Activated naive CD8-positive, alpha-beta T cell treated with anti-CD3 and anti-CD28 coated beads for 36 hours (primary cell): ENCODE data around the gene FSTL4. TPM values are rescaled to one million over a fixed set of nuclear protein-coding genes. Genes with fewer than 3 reads are reported as not detected.

Experiments used
- DNase-seq: peaks from one replicate; pipeline ENCODE4 v3.0.0; 2021
- H3K27ac Mint-ChIP-seq: one replicate; pipeline ENCODE4 v1.8.0; 2022; ENCODE audit warnings: mild to moderate bottlenecking, moderate library complexity, mixed read lengths
- H3K27me3 Mint-ChIP-seq: one replicate; pipeline ENCODE4 v1.8.0; 2022; ENCODE audit warnings: mild to moderate bottlenecking, mixed read lengths
- H3K36me3 Mint-ChIP-seq: one replicate; pipeline ENCODE4 v1.8.0; 2021; ENCODE audit warnings: mild to moderate bottlenecking, mixed read lengths
- H3K4me1 Mint-ChIP-seq: one replicate; pipeline ENCODE4 v1.8.0; 2021; ENCODE audit warnings: mixed read lengths
- H3K4me3 Mint-ChIP-seq: one replicate; pipeline ENCODE4 v1.8.0; 2022; ENCODE audit warnings: mild to moderate bottlenecking, moderate library complexity, mixed read lengths
- H3K9me3 Mint-ChIP-seq: one replicate; pipeline ENCODE4 v1.8.0; 2022; ENCODE audit warnings: mixed read lengths
- total RNA-seq, 2 experiments: library from RNA; stranded (reverse); gene quantifications; one replicate each; pipeline ENCODE4 v1.2.3, GENCODE V29; 2021

Gene FSTL4
- under 1 TPM; 0.10 to 0.29 TPM for total RNA-seq

DNA sequence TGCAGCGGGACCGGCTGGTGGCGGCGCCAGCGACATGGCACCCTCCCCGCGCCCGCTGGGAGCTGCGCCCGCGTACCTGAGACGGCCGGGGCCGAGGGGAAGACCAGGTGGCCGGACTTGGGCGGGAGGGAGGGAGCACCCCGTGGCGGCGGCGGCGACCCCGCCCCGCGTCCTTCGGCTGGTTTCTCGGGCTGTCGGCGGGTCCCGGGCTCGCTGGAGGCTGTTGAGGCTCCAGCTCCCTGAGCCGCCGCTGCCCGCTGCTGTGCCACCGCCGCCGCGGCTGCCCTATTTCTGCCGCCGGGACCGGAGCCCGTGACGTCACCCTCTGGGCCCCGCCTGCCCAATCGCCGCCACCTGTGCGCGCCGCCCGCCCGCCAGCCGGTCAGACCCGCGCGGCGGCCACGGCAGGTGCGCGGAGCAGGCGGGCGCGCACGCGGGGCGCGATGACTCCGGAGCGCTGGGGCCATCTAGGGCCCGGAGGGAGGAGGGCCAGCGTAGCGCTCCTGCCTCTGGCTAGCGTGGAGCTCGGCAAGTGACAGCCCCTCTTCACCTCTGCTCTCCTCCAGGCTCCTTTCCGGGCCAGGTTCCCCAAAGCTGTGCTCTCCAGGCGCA, at the start of gene FSTL4:
TSS of gene FSTL4 (minus strand) at position 293 of the 612 bp plus-strand sequence.
- Mint-ChIP-seq H3K27ac (no peak within 1 kb of the TSS), H3K4me3 (peak within 1 kb of the TSS; percentile 70), H3K27me3 (peaks cover 64% of the 10 kb centered on the region), H3K36me3 (no peaks in the 10 kb centered on the region), H3K4me1 (peaks cover 6% of the 10 kb centered on the region), H3K9me3 (no peaks in the 10 kb centered on the region)
- DNase-seq: peak; percentile 39

DNA sequence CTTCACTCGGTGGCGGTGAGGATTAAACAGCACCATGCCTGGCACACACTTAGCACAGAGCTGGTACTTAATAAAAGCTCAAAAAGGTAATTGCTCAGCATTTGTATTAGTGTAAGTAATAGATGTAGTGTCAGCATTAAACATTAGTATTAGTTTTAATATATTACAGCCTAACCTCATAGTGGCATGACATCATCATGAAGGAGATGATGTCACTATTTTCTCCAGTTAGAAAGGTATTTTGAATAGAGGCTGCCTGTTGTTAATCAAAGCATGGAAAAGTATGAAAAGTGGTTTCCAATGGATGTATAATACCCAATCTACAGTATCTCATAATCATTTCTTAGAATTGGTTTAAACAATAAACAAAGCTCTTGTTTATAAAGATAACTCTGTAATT, 49.0 kb upstream of the FSTL4 start:
- DNase-seq: no peak
- H3K4me1 Mint-ChIP-seq: no peaks in the 10 kb centered on the region
- no peak overlapping the region for H3K4me3 Mint-ChIP-seq
- no peak overlapping the region for H3K27ac Mint-ChIP-seq
- no peaks in the 10 kb centered on the region for H3K27me3 Mint-ChIP-seq
- H3K36me3 Mint-ChIP-seq: no peaks in the 10 kb centered on the region
- no peaks in the 10 kb centered on the region for H3K9me3 Mint-ChIP-seq

- DNase-seq: no peak
- Mint-ChIP-seq H3K9me3 (no peaks in the 10 kb centered on the region), H3K27ac (no peak overlapping the region), H3K4me3 (no peak overlapping the region), H3K27me3 (no peaks in the 10 kb centered on the region), H3K4me1 (no peaks in the 10 kb centered on the region), H3K36me3 (no peaks in the 10 kb centered on the region)
Observed at GRCh38 chr5:133658327-133658726, 46.0 kb upstream of the FSTL4 start.

DNA sequence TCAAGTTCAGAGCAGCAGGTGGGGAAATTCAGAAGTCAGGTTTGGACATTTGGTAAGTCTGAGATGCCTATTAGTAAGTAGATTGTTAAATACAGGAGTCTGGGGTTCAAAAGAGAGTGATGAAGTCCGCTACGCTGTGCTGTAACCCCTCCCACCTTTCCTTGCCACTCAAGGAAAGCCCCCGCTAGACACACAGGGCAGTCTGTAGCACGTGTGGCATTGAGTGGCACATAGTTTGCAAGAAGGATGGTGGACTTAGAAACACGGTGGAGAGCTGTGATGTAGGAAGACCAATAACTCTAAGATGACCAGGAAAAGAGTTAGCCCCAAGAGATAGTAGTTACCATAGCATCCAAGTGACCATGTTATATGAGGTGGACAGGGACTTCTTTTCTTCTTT, 44.7 kb upstream of the FSTL4 start:
- no peaks in the 10 kb centered on the region for H3K27me3 Mint-ChIP-seq
- no peaks in the 10 kb centered on the region for H3K9me3 Mint-ChIP-seq
- H3K4me1 Mint-ChIP-seq: no peaks in the 10 kb centered on the region
- H3K4me3 Mint-ChIP-seq: no peak overlapping the region
- no peak overlapping the region for H3K27ac Mint-ChIP-seq
- DNase-seq: no peak
- H3K36me3 Mint-ChIP-seq: no peaks in the 10 kb centered on the region

DNA sequence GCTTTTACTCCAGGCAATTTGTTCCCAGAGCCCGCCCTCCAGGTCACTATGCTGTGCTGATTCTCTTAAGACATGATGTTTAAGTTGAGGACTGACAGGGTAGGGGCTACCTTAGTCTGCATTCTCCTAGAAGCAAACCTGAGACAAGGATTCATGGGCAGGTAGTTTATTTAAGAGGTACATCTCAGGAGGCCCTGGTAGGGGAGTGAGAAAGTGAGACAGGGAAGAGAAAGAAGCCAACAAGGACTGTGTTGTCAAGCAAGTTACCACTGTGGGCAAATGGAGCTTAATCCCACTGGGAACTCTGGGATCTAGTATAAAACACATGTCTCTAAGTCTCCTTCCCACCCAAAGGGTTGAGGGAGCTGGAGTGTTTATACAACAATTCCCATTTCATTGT, 43.6 kb upstream of the FSTL4 start:
- Mint-ChIP-seq H3K36me3 (no peaks in the 10 kb centered on the region), H3K4me1 (no peaks in the 10 kb centered on the region), H3K4me3 (no peak overlapping the region), H3K9me3 (no peaks in the 10 kb centered on the region), H3K27ac (no peak overlapping the region), H3K27me3 (no peaks in the 10 kb centered on the region)
- DNase-seq: no peak

- no peaks in the 10 kb centered on the region for H3K36me3 Mint-ChIP-seq
- H3K27me3 Mint-ChIP-seq: peaks cover 5% of the 10 kb centered on the region
- H3K9me3 Mint-ChIP-seq: no peaks in the 10 kb centered on the region
- H3K27ac Mint-ChIP-seq: no peak overlapping the region
- no peaks in the 10 kb centered on the region for H3K4me1 Mint-ChIP-seq
- H3K4me3 Mint-ChIP-seq: no peak overlapping the region
- DNase-seq: no peak
Observed at GRCh38 chr5:133653760-133654049, 41.4 kb upstream of the FSTL4 start.

DNA sequence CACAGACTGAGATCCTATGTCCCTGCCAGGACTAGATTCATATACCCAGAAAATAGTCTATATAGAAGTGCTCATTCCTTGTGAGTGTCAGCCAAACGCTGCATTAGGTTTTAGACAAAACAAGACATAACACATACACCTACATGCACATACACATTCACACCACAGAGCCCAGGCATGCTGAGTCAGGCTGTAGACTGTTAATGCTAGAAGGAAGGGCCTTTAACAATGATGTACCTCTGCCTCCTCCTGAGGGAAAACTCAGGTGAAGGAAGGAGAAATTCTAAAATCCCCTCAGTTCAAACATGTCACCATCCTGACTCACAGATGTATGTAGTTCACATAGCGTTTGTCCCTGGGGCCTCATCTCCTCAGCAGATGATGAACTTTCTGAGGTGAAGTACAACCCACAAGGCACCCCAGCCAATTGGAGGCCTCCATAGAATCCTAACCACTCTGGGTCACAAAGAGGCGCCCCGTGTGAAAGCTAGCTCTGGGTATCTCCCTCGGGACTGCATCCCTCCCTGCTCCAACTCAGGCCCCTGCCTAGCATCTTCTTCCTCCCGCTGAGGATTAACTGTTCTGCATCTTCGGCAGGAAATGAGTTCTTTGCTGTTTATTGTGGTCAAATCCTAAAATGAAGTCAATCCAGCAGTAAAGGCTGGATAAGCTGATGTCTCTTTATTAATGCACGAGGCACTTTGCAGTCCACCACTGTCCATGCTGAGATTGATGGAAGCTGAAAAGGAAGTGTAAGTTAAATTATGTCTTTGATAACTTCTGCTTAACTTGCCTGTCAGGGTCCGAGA, 40.8 kb upstream of the FSTL4 start:
- Mint-ChIP-seq H3K4me3 (no peak overlapping the region), H3K9me3 (no peaks in the 10 kb centered on the region), H3K27me3 (peaks cover 5% of the 10 kb centered on the region), H3K4me1 (no peaks in the 10 kb centered on the region), H3K36me3 (no peaks in the 10 kb centered on the region), H3K27ac (no peak overlapping the region)
- DNase-seq: no peak

DNA sequence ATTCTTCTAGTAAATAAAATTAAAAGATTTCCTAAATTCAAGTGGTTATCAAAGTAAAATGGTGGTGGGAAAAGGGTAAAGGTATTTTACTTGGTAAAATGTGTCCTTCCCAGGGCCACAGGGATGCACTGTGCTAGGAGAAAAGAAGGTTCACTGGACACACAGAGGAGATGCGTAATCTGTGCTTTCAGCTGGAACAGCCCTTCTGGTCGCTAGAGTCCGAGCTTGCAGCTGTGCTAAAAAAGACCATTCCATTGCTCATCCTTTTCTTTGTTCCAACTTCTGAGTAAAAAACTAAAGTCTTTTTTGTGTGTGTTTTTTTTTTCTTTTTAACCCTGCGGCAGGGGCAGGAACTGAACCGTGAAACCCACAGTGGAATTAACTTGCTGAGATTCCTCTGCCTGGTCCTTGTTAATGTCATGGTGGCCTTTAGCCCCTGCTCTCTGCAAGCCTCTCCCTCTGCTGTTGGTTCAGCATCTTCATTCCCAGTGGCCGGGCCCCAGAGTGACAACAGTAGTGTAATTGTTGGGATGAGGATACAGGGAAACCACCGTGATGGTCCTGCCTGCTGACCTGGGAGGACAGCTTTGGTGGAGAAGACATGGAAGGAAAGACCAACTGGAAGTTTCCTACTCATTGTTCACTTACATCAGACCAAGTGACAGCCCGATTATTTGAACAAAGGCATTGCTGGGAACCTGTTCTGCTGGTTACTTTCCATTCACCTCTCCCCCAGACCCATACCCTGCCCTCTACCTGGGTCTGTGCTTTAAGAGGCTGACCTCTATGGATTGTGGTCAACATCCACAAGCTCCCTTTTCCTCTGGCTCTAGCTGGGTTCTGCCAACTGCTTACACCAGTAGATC, 31.9 kb upstream of the FSTL4 start:
- no peak for DNase-seq
- no peaks in the 10 kb centered on the region for H3K36me3 Mint-ChIP-seq
- H3K4me1 Mint-ChIP-seq: no peaks in the 10 kb centered on the region
- no peaks in the 10 kb centered on the region for H3K9me3 Mint-ChIP-seq
- H3K27ac Mint-ChIP-seq: no peak overlapping the region
- H3K4me3 Mint-ChIP-seq: no peak overlapping the region
- H3K27me3 Mint-ChIP-seq: peaks cover 40% of the 10 kb centered on the region

- Mint-ChIP-seq H3K4me1 (no peaks in the 10 kb centered on the region), H3K4me3 (no peak overlapping the region), H3K9me3 (no peaks in the 10 kb centered on the region), H3K36me3 (no peaks in the 10 kb centered on the region), H3K27me3 (peaks cover 47% of the 10 kb centered on the region), H3K27ac (no peak overlapping the region)
- no peak for DNase-seq
Observed at GRCh38 chr5:133643365-133643764, 31.0 kb upstream of the FSTL4 start.

DNA sequence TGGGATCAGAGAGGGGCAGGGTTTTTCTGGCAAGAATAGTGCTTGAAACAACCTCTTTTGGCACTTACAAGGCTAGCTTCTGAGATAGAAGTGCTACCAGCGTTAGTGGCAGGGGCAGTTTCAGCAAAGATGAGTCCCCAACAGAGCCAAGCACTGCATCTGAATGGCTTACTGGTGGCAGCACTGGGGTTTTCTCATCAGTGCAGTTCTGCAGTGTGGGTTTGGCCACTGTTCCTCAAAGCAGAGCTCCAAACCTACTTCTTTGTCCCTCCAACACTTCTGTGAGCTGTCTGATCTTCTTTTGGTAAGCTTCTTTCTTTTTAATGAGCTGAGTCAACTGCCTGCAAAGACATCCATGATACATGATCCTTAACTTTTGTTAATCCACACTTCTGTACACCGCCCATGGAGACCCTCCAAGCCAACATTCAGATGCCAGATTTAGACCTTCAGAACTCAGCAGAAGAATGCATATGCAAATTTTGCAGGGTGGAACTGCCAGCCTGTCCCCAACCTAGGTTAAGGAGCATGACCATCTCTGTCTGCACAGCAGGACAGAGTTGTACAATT, 29.9 kb upstream of the FSTL4 start:
- H3K27ac Mint-ChIP-seq: no peak overlapping the region
- no peaks in the 10 kb centered on the region for H3K36me3 Mint-ChIP-seq
- no peak for DNase-seq
- no peaks in the 10 kb centered on the region for H3K4me1 Mint-ChIP-seq
- no peaks in the 10 kb centered on the region for H3K9me3 Mint-ChIP-seq
- no peak overlapping the region for H3K4me3 Mint-ChIP-seq
- peaks cover 47% of the 10 kb centered on the region for H3K27me3 Mint-ChIP-seq

DNA sequence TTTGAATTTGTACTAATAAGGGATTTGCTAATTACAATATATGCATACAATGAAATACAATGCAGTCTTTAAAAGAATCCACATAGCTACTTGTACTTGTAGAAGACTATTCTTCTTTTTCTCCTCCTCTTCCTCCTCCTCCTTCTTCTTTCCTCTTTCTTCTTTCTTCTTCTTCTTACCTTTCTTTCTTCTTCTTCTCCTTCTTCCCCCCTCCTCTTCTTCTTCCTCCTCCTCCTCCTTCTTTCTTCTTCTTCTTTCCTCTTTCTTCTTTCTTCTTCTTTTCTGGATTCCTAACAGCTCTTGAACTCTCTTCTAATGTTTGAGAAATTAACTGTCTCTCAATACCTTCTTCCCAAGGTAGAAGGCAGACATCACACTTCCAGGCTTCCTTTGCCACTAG, 29.3 kb upstream of the FSTL4 start:
- H3K36me3 Mint-ChIP-seq: no peaks in the 10 kb centered on the region
- H3K4me1 Mint-ChIP-seq: no peaks in the 10 kb centered on the region
- no peak overlapping the region for H3K27ac Mint-ChIP-seq
- no peak for DNase-seq
- H3K4me3 Mint-ChIP-seq: no peak overlapping the region
- H3K27me3 Mint-ChIP-seq: peaks cover 47% of the 10 kb centered on the region
- H3K9me3 Mint-ChIP-seq: no peaks in the 10 kb centered on the region

GRCh38 chr5:133639850-133640528, 27.6 kb upstream of the FSTL4 start:
- no peaks in the 10 kb centered on the region for H3K9me3 Mint-ChIP-seq
- H3K36me3 Mint-ChIP-seq: no peaks in the 10 kb centered on the region
- H3K27ac Mint-ChIP-seq: no peak overlapping the region
- no peaks in the 10 kb centered on the region for H3K4me1 Mint-ChIP-seq
- H3K27me3 Mint-ChIP-seq: peaks cover 33% of the 10 kb centered on the region
- DNase-seq: no peak
- no peak overlapping the region for H3K4me3 Mint-ChIP-seq

GRCh38 chr5:133638436-133638835, 26.1 kb upstream of the FSTL4 start:
- Mint-ChIP-seq H3K4me1 (no peaks in the 10 kb centered on the region), H3K4me3 (no peak overlapping the region), H3K27ac (no peak overlapping the region), H3K9me3 (peaks cover 4% of the 10 kb centered on the region), H3K27me3 (peaks cover 33% of the 10 kb centered on the region), H3K36me3 (no peaks in the 10 kb centered on the region)
- DNase-seq: no peak

- peaks cover 14% of the 10 kb centered on the region for H3K9me3 Mint-ChIP-seq
- H3K36me3 Mint-ChIP-seq: no peaks in the 10 kb centered on the region
- DNase-seq: no peak
- H3K4me3 Mint-ChIP-seq: no peak overlapping the region
- no peak overlapping the region for H3K27ac Mint-ChIP-seq
- H3K4me1 Mint-ChIP-seq: no peaks in the 10 kb centered on the region
- peaks cover 35% of the 10 kb centered on the region for H3K27me3 Mint-ChIP-seq
Observed at GRCh38 chr5:133637206-133637605, 24.9 kb upstream of the FSTL4 start.

- Mint-ChIP-seq H3K27me3 (peaks cover 38% of the 10 kb centered on the region), H3K36me3 (no peaks in the 10 kb centered on the region), H3K4me3 (no peak overlapping the region), H3K4me1 (no peaks in the 10 kb centered on the region), H3K9me3 (peaks cover 14% of the 10 kb centered on the region), H3K27ac (no peak overlapping the region)
- DNase-seq: no peak
Observed at GRCh38 chr5:133635051-133635450, 22.7 kb upstream of the FSTL4 start.
